Measurements from ENCODE around the gene QSOX1. TPM values are rescaled to one million over a fixed set of nuclear protein-coding genes. Genes with fewer than 3 reads are reported as not detected.

Gene QSOX1
- total and polyA plus RNA-seq, 8 donors: 38.5 to 323 (median 111) TPM

DNA sequence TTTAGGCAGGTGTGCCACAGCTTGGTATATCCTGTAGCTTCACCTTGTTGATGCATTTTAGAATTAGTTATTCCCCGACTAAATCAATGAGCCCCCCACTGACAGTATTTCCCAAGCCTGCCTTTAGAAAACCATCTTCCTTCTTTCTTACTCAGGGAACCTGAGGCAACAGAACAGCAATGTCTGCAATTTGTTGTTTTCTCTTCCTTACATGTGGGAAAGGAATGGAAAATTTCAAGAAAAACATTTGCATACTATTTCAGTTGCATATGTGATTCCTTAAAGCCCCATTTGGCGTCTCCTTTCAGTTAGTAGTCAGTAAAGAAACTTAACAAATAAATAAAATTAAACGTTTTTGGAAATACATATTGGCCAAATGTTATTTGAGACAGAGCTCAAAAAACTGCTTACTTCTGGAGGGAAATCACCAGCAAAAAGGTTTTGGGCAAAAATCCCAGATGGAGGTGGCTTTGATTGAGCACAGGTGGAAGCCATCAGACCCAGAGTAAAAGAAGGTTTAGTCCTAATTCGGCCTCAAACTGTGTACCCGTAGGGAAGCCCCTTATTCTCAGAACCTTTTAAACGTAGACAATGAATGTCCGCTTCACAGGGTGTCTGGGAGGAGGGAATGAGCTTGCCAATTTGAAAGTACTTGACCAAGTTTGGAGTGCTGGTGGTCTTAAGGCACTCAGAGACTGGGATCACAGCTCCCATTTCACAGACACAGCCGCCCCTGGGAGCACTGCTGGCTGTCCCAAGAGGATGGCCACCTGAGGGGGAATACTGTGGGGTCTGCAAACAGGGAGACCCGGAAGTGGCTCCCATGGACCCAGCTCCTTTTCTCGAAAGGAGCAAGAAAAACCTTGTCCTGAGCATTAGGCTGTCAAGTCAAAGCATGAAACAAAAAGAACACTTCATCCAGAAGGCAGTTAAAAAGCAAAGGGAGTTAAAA lies 84.8 kb downstream of the QSOX1 start:
- H3K4me1 ChIP-seq: peaks cover 15 to 20% (median 19%) of the 10 kb centered on the region in 4 donors
- no peak for TF ChIP-seq EP300 (IDR thresholded peaks at IDR 0.05)
- TF ChIP-seq POLR2A (IDR thresholded peaks at IDR 0.05): no peak
- TF ChIP-seq POLR2AphosphoS5 (IDR thresholded peaks at IDR 0.05): no peak
- TF ChIP-seq, protein P1, sequence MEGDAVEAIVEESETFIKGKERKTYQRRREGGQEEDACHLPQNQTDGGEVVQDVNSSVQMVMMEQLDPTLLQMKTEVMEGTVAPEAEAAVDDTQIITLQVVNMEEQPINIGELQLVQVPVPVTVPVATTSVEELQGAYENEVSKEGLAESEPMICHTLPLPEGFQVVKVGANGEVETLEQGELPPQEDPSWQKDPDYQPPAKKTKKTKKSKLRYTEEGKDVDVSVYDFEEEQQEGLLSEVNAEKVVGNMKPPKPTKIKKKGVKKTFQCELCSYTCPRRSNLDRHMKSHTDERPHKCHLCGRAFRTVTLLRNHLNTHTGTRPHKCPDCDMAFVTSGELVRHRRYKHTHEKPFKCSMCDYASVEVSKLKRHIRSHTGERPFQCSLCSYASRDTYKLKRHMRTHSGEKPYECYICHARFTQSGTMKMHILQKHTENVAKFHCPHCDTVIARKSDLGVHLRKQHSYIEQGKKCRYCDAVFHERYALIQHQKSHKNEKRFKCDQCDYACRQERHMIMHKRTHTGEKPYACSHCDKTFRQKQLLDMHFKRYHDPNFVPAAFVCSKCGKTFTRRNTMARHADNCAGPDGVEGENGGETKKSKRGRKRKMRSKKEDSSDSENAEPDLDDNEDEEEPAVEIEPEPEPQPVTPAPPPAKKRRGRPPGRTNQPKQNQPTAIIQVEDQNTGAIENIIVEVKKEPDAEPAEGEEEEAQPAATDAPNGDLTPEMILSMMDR (IDR thresholded peaks at IDR 0.05): no peak
- intact Hi-C loops (cut with DNase I; ENCODE audit: low total_unique reads): no loop called here
- 10 to 14% (median 13%) methylated on average over 10 of the region's 10 CpGs for WGBS, 5 donors
- no peak overlapping the region for H3K4me3 ChIP-seq
- peaks cover 31 to 100% (median 73%) of the 10 kb centered on the region in 3 donors for H3K27me3 ChIP-seq
- no peak overlapping the region for H3K27ac ChIP-seq
- no peak for DNase-seq
- H3K36me3 ChIP-seq: no peaks in the 10 kb centered on the region
- no peaks in the 10 kb centered on the region for H3K9me3 ChIP-seq

DNA sequence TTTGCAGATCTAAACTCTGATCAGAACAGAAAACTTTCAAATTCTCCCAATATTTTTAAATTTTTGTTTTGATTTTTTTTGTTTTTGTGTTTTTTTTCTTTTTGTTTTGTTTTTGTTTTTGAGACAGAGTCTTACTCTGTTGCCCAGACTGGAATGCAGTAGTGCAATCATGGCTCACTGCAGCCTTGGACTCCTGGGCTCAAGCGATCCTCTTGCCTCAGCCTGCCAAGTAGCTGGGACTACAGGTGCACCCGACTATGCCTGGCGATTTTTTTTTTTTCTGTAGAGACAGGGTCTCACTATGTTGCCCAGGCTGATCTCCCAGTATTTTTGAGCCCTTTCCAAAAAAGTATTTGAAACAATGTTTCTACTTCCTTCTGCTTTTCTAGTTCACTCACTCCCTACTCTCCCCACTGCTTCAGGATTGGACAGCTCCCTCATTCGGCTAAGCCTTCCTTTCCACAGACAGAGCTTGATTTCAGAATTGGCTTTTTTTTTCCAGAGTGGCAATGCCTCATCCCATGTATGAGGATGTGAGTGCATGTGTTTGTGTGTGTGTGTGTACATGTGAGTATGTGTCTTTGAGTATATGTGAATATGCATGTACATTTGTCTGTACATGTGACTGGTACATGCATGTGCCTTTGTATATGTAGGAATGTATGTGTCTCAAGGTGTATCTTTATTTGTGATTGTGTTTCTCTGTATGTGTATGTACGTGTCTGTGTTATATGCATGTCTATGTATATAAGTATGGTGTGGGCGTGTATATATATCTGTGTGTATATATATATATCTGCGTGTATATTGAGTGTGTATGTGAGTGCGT lies 87.3 kb downstream of the QSOX1 start:
- Histone ChIP-seq H3K9me3 (no peaks in the 10 kb centered on the region), H3K27ac (no peak overlapping the region), H3K36me3 (no peaks in the 10 kb centered on the region), H3K27me3 (peaks cover 10 to 90% (median 48%) of the 10 kb centered on the region in 3 donors), H3K4me3 (no peak overlapping the region), H3K4me1 (no peaks in the 10 kb centered on the region)
- peak in 1 of 2 donors; percentile 37 for DNase-seq
- intact Hi-C loops (cut with DNase I; ENCODE audit: low total_unique reads): no loop called here
- 67 to 72% (median 72%) methylated on average over 8 of the region's 8 CpGs for WGBS, 5 donors
- TF ChIP-seq, protein P1 (IDR thresholded peaks at IDR 0.05): no peak
- TF ChIP-seq EP300 (IDR thresholded peaks at IDR 0.05) (no peak), POLR2A (IDR thresholded peaks at IDR 0.05) (no peak), POLR2AphosphoS5 (IDR thresholded peaks at IDR 0.05) (no peak)

DNA sequence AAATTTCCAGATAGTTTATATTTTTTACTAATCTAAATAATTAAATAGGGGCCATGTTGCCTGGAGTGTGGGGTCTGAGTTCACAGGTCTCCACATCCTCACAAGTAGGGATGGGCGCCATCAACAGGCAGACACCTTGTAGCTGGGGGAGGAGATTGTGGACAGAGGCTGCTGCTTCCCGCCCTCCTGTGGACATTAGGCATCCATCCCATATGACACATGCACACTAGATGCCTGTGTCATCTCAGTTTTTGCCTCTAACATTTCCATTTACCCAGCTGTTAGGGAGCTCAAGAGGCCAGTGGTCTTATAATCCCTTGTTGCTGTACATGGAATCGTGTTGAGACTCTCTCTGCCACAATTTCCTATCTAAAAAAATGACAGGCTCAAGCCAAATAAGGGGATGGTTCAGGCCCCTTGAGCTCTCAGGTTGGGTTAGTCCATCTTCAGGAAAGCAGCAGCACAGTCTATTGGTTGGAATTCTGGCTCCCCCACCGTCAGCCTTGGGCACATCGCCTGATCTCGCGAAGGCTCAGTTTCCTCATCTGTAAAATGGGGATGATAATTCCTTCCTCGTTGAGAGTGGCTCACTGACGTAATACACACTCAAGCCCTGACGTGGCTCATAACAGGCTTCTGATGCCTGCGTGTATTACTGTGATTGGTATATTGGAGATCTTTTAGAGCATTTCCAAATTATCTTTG lies 89.0 kb downstream of the QSOX1 start:
- Histone ChIP-seq H3K27me3 (peaks cover 0 to 72% (median 31%) of the 10 kb centered on the region in 3 donors), H3K27ac (no peak overlapping the region), H3K9me3 (no peaks in the 10 kb centered on the region), H3K36me3 (no peaks in the 10 kb centered on the region), H3K4me1 (no peaks in the 10 kb centered on the region), H3K4me3 (no peak overlapping the region)
- WGBS, 5 donors: 83 to 88% (median 86%) methylated on average over 11 of the region's 11 CpGs
- intact Hi-C loops (cut with DNase I; ENCODE audit: low total_unique reads): no loop called here
- no peak for DNase-seq
- TF ChIP-seq, protein P1 (IDR thresholded peaks at IDR 0.05): no peak
- no peak for TF ChIP-seq POLR2A (IDR thresholded peaks at IDR 0.05)
- no peak for TF ChIP-seq POLR2AphosphoS5 (IDR thresholded peaks at IDR 0.05)
- no peak for TF ChIP-seq EP300 (IDR thresholded peaks at IDR 0.05)

DNA sequence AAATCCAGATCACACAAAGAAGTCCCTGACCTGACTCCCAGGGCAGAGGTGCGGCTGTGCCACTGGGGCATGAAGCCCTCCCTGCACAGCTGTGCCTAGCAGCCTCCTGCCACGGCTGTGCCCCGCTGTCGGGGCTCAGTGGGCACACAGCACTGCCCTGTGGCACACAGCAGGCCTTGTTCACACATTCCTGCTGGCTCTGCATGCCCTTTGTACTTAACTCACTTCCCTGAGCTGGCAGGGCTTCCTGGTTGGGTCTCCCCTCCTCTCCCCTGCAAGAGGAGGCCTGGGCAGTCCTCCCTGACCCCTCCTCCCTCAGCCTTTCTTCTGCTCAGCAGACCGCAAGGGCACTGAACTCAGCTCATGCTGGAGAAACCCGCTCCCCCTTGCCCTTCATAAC lies 90.2 kb downstream of the QSOX1 start:
- H3K27ac ChIP-seq: no peak overlapping the region
- TF ChIP-seq POLR2AphosphoS5 (IDR thresholded peaks at IDR 0.05): no peak
- TF ChIP-seq POLR2A (IDR thresholded peaks at IDR 0.05): no peak
- TF ChIP-seq, protein P1 (IDR thresholded peaks at IDR 0.05): no peak
- no peak for TF ChIP-seq EP300 (IDR thresholded peaks at IDR 0.05)
- no peaks in the 10 kb centered on the region for H3K9me3 ChIP-seq
- no peak for DNase-seq
- intact Hi-C loops (cut with DNase I; ENCODE audit: low total_unique reads): no loop called here
- H3K4me1 ChIP-seq: no peaks in the 10 kb centered on the region
- H3K36me3 ChIP-seq: no peaks in the 10 kb centered on the region
- H3K4me3 ChIP-seq: no peak overlapping the region
- 53 to 75% (median 71%) methylated on average over 6 of the region's 6 CpGs for WGBS, 5 donors
- peaks cover 0 to 61% (median 19%) of the 10 kb centered on the region in 3 donors for H3K27me3 ChIP-seq

Measured in stomach (tissue), 9 donors.